CD4-positive, alpha-beta T cell treated with Interferon alpha-2 for 1 hour (primary cell): ENCODE measurements around the gene NELFE.
"Not testable (repeated sequence)": the region's sequence is repeated elsewhere in the genome, so short reads cannot be mapped to it uniquely, and the experiment has no call there.

ENCODE experiments used
- DNase-seq, 2 donors: peaks; one replicate each; pipeline ENCODE4 v3.0.0-alpha.2; 2020 to 2022

NELFE gene

DNA sequence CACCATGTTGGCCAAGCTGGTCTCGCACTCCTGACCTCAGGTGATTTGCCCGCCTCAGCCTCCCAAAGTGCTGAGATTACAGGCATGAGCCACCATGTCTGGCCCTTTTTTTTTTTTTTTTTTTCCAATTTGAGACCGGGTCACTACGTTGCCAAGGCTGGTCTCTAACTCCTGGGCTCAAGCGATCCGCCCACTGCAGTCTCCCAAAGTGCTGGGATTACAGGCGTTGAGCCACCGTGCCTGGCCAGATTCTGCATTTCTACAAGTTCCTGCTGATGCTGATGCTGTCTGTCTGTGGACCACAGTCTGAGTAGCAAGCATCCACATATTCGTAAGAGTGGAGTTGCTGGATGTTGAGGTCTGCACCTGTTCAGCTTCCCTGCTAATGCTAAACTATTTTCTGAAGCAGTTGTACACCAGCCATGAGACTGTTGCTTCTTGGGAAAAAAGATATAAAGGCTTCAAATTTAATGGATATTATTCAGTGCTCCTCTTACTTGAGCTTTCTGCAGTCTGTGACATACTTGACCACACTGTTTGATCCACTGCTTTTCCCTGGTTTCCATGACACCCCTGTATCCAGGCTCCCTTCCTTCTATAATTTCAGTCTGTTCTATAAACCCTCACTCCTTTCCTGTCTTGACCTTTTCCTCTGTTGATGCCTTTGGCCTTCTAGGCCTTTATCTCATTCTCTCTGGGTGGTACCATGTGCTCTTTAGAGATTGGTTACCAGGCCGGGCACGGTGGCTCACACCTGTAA lies 46.8 kb downstream of the NELFE start:
- no peak for DNase-seq

DNA sequence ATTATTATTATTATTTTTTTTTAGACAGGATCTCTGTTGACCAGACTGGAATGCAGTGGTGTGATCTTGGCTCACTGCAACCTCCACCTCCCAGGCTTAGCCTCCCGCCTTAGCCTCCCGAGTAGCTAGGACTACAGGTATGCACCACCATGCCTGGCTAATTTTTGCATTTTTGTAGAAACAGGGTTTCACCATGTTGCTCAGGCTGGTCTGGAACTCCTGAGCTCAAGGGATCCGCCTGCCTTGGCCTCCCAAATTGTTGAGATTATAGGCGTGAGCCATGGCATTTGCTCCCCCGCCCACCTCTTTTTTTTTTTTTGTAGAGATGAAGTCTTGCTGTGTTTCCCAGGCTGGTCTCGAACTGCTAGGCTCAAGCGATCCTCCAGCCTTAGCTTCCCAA lies 49.5 kb downstream of the NELFE start:
- not testable (repeated sequence) for DNase-seq

DNA sequence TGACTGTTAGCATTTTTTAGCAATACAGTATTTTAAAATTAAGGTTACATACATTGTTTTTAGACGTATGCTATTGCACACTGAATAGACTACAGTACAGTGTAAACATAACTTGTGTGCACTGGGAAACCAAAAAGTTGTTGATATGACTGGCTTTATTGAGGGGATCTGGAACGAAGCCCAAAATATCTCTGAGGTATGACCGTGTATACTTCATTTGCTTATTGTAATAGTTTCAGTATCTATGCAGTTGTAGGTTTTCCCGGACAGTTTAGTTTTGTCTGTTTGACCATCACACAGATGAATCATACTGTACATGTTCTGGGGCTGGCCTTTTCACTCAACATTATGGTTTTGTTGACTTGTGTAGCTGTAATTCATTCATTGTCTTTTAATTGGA lies 50.0 kb downstream of the NELFE start:
- no peak for DNase-seq

DNA sequence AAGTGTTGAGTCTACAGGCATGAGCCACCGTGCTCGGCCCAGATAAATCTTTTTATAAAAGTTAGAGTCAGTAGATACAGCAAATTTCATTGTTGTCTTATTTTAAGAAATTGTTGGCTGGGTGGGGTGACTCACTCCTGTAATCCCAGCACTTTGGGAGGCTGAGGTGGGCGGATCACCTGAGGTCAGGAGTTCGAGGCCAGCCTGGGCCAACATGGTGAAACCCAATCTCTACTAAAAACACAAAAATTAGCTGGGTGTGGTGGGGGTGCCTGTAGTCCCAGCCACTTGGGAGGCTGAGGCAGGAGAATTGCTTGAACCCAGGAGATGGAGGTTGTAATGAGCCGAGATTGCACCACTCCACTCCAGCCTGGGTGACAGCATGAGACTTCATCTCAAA lies 50.5 kb downstream of the NELFE start:
- not testable (repeated sequence) for DNase-seq

DNA sequence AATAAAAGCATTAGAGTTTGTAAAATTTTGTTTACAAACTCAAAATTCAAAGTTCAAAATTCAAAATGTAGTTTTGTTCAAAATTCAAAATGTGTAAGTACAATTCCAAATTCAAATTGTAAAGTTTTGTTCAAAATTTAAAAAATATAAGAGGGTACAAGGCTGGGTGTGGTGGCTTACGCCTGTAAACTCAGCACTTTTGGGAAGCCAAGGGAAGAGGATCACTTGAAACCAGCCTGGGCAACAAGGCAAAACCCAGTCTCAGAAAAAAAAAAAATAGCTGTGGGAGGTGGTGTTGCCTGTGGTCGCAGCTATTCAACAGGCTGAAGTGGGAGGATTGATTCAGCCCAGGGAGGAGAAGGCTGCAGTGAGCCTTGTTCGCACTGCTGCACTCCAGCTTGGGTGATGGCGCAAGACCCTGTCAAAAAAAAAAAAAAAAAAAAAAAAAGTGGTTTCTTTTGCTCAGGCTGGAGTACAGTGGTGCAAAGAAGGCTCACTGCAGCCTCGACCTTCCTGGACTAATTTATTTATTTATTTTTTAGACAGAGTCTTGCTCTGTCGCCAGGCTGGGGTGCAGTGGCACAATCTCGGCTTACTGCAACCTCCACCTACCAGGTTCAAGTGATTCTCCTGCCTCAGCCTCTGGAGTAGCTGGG lies 51.5 kb downstream of the NELFE start:
- no peak for DNase-seq

DNA sequence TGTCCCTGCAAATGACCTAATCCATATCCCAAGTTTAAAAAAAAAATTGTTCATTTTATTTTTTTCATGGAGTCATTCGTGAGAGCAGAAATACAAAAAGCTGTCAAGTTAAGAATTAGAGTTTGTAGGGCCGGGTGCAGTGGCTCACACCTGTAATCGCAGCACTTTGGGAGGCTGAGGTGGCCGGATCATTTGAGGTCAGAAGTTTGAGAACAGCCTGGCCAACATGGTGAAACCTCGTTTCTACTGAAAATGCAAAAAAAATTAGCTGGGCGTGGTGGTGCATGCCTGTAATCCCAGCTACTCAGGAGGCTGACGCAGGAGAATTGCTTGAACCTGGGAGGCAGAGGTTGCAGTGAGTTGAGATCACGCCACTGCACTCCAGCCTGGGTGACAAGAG lies 52.0 kb downstream of the NELFE start:
- DNase-seq, result not testable (repeated sequence)

DNA sequence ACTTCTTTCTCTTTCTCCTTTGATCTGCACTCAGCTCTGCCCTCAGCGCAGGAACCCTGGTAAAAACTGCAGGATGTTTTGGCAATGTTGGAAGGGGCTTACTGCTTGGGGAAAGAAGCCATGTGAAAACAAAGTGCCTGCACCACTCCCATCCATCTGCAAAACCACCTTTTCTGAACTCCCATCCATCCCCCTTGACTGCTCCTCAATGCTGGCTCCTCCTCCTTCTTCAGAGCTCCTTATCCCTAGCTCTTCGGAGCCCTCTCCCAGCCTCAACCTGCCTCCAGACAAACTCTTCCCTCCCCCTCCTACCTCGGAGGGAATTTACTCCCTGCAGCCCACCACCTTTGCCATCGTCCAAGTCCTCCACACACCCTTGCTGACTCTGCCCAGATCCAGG lies 52.6 kb downstream of the NELFE start:
- no peak for DNase-seq

DNA sequence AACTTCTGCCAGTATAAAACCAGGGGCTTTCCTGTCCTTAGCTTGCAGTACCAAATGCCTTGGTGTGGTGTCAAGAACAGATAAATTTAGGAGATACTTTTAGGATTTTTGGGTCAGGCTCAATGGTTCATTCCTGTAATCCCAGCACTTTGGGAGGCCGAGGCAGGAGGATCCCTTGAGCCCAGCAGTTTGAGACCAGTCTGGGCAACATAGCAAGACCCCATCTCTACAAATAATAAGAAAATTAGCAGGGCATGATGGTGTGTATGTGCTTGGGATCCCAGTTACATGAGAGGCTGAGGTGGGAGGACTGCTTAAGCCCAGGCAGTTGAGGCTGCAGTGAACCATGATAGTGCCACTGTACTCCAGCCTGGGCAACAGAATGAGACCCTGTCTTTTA lies 53.7 kb downstream of the NELFE start:
- no peak for DNase-seq

DNA sequence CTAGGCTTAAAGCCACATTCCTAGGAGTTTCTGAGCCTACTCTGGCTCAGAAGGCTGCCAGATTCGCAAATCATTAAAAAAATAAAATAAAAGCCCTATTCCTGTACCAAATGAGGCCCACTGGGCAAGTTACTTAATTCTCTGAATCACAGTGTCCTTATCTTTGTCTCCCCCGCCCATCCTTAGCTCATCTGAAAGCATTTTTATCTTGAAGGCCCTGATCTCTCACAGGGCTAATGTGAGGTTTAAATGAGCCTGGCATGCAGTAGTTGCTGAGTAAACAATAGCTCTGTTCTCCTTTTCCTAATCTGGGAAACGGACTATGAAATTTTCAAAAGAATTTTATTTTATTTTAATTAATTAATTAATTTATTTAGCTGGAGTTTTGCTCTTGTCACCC lies 54.8 kb downstream of the NELFE start:
- DNase-seq, result no peak
